NCI-H1092 treated with DMSO at 0.1 percent for 48 hours (cell line): ENCODE data around the gene HHAT.

Experiments
- DNase-seq: peaks from one replicate; lab custom pipeline; 2025; lab: John Stamatoyannopoulos, UW

HHAT gene

DNA sequence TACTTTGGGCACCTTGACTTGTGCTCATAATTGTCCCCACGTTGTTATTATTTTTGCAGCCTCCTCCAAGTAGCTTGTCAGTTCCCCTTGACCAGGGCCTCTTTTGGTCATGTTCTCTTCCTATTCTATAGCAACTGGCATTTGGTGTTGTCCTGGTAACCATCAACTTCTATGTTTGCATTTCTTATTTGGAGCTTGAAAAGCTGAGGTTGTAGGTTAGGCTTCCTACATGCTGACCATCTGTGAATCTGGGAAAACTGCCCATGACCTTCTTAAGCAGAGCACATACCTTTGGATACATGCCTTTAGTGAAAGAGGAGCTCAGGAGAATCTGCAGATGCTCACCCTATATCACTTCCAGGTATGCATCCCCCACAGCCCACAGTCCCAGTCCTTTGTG, 160.8 kb downstream of the HHAT start:
- no peak for DNase-seq

DNA sequence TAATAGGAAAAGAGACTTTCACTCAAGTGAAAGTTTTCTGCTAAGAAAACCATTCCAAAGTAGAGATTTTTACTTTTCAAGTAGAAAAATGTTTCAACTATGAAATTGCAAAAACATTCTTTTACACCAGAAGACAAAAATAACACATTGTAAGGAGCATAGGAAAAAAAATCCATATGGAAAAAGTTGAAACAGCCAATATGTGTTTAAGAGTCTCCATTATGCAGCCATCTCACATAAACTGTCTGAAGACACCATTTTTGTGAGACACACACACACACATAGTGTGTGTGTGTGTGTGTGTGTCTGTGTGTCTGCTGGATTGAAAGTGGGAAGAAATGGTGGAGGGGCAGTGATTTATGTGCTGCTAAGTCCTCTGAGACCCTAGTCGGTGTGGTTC, 162.1 kb downstream of the HHAT start:
- DNase-seq: no peak

DNA sequence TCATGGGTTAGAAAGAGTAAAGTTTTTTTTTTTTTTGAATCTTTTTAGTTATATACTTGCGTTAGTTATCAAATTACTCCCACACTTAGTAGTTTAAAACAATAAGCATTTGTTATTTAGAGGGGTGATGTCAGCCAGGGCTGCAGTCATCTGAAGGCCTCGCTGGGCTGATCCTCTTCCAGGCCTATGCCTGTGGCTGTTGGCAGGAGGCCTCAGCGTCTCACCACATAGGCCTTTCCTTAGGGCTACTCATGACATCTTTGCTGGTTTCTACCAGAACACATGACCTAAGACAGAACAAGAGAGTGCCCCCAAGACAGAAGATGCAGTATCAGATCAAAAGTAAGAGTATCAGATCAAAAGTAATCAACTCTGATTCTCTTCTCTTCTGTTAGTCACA, 167.4 kb downstream of the HHAT start:
- no peak for DNase-seq

DNA sequence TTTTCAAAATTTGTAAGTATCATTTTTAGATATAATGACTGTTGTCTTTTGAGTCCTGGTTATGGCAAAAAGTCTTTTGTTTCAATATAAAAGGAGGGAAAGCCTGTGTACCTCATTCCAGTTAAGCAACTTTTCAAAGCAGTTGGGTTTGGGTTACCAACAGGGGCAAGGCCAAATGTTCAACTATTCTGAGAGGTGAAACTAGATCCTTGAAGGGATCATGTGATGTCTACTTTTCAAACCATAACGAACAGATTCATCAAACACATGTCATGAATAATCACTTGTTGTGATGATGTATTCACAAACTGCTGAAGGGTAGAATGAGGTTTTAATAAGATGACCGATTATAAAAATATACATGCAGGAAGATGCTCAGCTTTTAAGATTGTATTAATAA, 171.3 kb downstream of the HHAT start:
- no peak for DNase-seq

DNA sequence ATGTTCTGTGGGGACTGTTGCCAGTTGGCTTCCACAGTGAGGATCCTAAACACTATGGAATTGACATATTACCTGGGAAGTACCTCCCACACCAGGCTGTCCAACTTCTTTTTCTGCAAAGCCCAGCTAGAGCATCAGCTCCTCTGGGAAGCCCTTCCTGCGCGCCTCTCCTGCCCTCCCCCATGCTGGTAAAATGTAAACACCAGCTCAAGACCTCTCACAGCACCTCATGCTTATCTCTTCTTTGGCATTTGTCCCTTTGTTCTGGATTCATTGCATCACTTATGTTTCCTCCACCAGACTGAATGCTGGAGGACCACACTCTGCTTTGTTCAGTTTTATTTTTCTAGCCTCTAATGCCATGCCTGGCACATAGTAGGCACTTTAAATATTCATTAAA, 172.1 kb downstream of the HHAT start:
- DNase-seq: no peak

DNA sequence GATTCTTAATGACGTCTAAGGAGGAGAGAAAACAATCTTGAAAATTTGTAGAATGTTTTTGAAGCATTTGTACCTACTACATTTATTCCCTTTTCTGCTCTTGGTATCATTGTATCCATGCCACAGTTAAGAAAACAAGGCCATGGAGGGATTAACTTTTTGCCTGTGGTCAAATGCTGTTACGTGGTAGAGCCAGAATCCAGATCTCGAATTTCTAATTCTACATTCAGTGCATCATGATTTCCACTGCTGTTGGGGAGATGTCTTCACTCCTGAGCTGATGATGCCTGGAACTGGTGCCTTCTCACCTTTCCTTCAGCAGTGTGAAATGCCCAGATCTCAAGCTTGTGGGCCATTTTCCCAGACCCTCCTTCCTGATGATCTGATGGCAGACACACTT, 175.6 kb downstream of the HHAT start:
- DNase-seq: no peak

DNA sequence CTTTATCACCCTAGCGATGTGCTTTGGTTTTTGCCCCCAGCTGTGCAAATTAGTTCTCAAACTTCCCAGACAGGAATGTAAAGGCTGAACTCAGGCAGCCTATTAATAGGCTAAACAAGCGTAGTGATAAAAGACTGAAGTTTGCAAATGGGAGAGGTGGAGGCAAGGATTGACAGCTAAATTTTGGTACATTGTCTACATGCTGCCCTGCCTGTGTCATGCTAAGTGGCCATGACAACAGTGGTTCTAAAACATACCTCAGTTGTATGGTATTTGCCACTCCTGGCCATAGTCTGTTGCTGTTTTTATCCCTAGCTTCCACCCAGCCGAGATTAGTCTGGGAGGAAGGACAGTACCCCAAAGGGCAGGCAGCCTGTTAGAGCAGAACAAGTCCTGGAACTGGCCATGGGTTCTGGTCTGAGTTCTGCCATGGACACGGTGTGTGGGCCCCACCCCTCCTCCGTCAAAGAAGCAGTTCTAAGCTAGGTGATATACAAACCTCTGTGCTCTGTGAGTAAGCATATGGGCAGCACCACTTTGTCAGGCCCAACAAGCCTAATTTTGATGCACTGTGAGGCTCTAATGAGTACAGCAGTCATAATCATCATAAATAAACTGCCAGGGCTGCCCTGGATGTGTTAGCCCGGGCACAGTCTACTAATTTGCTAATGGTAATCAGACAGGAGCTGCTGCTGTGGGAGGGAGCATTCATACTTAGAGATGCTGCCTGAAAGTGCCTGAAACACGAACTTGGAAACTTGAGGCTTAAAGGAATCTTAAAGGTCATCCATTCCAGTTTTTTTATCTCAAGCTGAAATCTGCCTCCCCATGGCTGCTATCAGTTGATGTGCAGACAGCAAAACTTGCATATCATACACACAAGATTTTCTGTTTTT, 177.1 kb downstream of the HHAT start:
- no peak for DNase-seq

DNA sequence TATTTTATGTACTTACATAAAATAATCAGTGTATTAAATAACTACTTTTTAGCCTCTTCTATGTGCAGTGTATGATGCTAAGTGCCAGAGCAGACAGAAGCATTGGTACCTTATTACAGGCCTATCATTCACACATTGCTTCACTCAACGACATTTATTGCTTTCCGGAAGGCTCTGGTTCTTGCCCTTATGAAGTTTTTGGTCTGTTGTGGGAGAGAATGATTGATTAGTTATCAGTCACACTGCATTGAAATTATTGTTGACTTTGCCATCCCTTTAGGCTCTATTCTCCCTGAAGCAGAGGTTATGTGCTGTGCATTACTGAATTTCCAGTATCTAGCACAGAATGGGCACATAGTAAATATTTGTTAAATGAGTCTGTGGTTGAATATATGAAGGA, 178.0 kb downstream of the HHAT start:
- no peak for DNase-seq

DNA sequence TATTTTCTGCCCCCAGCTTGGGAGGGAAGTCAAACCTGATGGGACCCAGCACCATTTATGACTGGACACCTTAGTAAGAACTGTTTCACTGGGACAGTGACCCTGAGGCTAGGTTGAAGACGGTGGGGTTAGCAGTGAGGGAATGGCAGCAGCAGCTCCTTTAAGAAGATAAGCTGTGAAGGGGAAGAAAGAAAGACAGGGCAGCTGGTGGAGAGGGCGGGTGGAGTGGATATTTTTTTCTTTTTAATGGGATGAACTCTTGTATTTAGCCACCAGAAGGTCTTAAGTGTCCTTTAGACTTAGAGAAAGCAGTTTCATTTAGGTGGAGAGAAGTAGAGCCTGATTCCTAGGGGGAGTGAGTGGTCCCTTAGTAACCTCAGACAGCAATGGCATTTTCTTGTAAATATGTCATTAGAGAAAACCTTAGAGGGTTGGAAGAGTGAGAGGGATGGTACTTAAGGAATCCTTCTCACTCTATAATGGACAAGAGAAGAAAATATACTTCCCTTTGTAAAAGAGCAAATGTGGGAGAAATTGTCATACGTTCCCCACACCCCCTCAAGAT, 187.5 kb downstream of the HHAT start:
- no peak for DNase-seq

DNA sequence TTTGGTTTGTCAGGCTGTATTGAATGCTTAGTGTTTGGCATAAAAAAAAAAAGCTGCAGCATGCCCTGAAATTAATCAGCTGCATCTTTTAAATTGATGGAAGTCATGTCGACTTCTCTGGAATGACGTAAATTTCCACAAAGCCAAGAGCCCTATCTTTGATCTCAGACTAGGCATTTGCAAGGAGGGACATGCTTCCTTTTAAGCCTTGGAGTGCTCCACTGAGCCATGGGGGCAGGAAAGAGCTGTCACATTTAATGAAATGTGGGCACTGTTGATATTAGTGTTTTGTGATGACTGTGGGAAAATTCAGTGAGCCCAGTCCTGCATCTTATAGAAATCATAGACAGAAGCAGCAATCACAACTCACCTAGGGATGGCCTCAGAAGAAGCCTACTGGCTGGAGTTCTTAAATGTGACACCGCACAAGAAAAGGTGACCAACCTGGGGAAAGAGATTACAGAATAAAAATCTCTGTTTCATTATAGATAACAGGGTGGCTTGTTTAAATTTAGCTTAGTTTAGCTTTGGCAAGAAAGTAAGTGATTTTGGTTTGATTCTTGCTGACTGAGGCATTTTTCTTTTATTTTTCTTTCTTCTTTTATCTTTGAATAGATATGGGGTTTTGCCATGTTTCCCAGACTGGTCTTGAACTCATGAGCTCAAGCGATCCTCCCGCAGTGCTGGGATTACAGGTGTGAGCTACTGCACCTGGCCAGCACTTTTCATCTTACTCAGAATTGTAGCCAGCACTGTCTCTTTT, 188.2 kb downstream of the HHAT start:
- no peak for DNase-seq

DNA sequence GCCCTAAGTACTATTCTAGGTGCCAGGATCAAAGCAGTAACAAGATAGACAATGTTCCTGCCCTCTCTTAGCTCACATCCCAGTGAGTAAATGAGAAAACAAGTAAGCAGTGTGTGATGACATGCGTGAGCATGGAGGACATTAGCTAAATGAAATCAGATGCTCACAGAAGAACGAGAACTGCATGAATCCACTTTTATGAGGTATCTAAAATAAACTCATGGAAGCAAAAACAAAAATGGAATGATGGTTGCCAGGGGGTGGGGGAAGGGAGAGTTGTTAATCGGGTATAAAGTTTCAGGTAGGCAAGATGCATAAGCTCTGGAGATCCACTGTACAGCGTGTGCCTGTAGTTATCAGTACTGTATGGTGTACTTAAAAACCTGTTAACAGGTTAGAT, 195.1 kb downstream of the HHAT start:
- no peak for DNase-seq

DNA sequence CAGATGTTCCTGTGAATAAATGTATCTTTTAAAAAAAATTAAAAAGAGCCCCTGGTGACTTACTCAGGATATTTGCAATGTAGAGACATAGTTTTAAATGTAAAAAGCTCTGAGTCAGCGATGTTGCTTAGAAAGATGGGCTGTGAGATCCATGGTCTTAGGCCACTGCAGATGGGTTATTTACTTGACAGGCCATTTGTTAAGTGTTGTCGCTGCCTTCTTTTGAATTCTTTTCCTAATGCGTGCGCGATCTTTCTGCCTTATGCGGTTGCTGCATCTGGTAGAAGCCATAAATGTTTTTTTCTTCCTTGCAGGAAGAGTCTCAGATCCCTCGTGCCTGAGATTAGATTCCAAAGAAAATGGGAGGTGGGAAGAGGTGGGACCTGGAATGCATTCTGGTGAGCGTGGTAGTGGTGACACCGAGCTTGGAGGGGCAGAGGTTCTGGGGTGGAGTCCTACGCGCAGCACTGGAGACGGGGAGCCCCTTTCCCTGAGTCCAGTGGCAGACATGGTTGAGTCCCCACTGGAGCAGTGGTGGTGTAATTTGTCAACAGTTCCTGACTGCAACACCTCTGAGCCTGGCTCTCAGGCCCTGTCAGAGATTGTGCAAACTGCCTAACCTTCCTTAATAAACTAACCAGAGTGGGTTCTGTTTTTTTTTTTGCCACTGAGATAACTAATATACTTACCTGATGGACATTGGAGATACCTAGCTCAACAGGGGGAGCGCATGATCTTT, 197.2 kb downstream of the HHAT start:
- no peak for DNase-seq

DNA sequence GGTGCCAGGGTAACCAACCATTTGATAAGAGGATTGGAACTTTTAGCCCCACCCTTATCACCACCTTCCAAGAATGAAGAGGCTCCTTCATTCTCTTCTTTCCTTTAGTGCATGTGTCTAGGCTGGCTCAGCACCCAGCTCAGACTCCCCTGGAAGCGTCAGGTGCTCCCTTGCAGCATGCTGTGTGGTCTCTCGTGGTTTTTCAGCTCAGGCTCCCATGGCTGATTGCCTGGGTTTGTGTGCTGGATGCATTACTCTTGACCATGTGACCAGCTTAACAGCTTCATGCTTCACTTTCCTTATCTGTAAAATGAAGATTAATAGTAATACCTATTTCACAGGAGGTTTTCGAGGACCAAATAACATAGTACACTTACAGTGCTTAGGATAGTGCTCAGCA, 198.4 kb downstream of the HHAT start:
- no peak for DNase-seq

DNA sequence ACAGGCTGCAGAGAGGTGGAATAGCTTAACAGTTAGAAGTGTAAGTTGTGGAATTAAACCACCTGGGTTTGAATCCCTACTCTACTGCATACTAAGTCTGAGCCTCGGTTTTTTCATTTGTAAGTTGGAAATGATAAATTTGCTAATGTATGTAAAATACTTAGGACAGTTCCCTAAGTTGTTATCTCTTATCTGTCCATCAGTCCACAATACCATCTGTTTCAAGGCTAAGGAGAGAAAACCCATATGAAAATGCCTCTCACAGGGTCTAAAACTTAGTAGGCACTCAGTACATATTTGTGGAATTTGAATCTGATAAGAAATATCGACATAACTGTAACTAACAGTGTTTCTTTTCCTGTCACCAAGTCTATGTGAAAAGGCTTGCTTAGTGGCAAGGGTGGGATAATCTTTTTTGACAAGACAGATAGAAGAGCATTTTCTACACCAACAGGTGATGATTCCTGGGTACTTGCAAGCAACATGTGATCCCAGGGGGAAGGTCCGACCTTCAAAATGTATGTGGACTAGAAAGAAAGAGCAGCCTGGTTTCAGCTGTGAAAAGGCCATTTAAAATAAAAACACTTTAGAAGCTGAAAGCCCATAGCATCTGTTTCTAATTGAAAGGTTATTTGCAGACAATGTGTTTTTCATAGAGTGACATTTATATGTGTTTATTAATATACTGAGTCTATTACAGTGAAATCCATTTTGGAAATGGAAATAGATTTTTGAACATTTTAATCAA, 202.9 kb downstream of the HHAT start:
- no peak for DNase-seq

DNA sequence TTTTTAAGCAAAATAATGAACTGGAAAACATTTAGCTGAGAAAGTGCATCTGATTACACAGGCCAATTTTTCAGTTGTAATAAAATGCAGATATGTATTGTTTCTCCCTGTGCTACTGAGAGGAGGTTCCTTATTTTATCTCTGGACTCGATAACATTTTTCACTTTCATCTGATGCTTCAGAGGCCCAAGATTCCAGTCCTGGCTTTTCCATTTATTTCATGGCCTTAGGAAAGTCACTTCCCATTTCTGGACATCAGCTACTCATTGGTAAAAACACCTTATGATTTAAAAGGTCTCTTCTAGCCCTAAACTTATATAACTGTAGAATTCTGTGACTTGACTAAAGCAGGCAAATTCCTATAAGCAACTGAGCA, 203.5 kb downstream of the HHAT start:
- no peak for DNase-seq

DNA sequence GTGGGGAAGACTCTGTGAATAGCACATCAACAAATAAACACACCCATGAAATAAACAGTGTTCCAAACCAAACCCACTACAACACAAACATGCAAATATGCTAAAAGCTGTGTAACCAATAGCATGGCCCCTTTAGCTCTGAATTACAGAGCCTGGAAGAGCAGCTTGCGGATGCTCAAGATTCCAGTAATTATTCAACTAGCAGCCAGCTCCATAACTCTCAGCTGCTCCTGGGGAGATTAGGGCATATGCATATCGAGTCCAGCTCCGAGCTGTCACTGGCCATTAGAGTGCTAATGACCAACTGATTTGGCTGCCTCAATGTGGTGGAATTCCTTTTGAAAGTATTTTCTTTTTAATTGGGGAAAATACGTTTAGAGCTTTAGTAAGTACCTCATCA, 207.1 kb downstream of the HHAT start:
- DNase-seq: no peak

DNA sequence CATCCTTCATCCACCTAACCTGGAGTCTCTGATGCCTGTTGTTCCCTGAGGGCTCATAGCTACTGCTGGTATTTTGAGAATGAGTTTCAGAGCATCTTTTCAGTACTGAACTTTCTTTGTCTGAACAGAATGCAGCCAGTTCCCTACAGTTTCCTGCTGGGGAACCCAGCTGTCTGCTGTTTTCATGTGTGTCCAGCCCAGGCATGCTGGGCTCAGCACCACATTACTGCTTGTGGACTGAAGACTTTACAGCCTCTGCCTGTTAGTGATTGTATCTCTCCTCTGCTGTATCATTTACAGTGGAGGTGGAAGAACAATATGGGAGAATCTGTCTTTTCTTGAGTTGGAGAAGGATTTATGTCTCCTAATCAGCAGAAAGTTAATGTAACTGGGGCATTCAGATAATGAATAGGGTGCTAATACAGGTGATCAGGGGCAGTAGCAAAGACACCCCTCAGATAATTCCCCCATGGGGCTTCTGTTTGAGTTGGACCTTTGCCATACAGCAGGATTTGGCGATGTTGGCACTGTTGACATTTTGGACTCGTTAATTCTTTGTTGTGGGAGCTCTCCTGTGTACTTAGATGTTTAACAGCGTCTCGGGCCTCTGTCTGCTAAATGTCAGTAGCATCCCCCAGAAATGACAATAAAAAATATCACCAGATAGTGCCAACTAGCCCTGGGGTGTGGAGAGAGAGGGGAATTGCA, 207.7 kb downstream of the HHAT start:
- DNase-seq: peak; percentile 90

DNA sequence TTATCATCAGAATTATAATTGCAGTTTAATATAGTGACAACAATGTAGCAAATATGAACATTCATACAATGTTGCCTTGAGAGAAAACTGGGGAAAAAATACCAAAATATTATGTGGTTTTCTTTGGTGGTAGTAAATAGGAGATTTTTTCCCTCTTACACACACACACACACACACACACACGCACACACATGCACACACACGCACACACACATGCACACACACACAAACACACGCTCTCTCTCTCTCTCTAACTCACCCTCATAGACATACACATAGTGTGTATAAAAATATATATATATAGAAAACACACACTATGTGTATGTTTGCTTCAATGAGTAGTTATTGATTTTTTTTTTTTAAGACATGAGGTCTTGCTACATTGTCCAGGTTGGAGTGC, 211.6 kb downstream of the HHAT start:
- no peak for DNase-seq

DNA sequence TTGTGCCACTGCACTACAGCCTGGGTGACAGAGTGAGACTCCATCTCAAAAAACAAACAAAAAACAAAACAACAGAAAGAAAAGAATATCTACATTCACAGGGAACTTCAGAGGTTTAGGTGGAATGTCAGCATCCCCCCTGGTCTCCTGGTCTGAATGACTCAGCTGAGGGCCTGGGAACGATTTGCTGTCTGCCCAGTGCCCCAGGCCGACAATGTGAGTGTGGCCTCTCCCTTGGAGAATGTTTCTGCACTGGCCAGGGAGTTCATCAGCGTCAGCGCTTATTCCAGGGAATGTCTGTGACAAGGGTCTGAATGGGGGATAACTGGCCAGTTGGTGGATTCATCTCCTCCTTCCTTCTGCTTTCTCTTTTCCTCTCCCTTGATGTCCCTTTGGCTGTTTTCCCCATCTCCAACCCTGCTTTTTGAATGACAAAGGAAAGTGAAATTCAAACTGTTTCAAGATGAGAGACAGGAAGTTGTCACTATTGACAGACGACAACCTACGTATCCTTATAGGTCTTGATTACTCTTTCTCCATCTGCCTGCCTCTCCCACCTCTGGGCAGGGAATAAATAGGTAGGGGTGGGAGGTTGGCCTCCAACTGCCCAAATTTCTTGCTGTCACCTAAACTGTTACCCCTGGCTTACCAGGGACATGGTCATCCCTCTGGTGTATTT, 213.1 kb downstream of the HHAT start:
- DNase-seq: no peak

DNA sequence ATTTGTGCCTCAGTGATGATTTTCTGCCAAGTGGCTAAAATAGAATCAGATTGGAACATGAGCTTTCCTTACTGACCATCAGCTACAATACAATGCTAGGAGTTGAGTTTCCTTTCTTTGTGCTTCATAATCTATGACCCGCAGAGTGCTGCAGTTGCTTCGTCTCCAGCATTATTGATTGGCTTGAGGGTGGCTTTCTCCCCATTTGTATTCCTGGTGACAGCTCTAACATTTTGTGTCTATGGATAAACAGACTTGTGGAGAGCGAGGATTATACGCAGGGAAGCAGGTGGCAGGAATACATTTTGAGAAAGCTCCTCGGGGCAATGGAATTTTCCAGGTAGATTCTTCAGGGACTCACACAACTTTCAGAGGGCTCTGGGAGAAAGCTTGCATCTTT, 223.2 kb downstream of the HHAT start:
- DNase-seq: no peak

DNA sequence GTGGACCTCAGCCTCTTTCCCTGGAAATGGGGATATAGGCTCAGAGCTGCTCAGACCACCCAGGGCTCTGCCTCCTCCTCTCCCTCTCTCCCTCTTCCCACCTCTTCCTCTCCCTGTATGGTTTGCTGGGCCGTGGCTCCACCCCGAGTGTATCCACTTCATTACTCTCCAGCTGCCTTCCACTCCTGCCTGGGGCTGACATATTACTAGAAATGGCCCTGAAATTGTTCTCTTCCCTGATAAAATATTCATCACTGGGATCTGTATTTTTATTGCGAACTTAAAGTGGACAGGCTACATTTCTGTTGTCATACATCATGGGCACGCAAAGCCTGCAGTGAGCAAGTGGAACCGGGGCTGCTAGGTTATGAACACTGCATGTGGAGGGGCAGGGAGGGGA, 225.0 kb downstream of the HHAT start:
- DNase-seq: no peak
